Measurements from ENCODE around the gene TOB2. TPM values are rescaled to one million over a fixed set of nuclear protein-coding genes. Genes with fewer than 3 reads are reported as not detected.
"Not testable (repeated sequence)": the region's sequence is repeated elsewhere in the genome, so short reads cannot be mapped to it uniquely, and the experiment has no call there.

The TOB2 gene
- total RNA-seq, 2 donors from 2014 or later: 38.5 to 40.8 TPM

- Mint-ChIP-seq H3K36me3 (ENCODE audit: low read depth) (peaks cover 48% of the 10 kb centered on the region), H3K27me3 (no peaks in the 10 kb centered on the region), H3K27ac (peak overlapping the region; percentile 66), H3K9me3 (no peaks in the 10 kb centered on the region), H3K4me3 (peak overlapping the region; percentile 48), H3K4me1 (peaks cover 13% of the 10 kb centered on the region)
- peak; percentile 95 for ATAC-seq (replicated peaks)
Measured at GRCh38 chr22:41425660-41426365, 20.8 kb downstream of the TOB2 start.

GRCh38 chr22:41418717-41419116 is 27.9 kb downstream of the TOB2 start:
- Mint-ChIP-seq H3K27ac (no peak overlapping the region), H3K9me3 (no peaks in the 10 kb centered on the region), H3K4me1 (peaks cover 3% of the 10 kb centered on the region), H3K4me3 (no peak overlapping the region), H3K27me3 (no peaks in the 10 kb centered on the region), H3K36me3 (ENCODE audit: low read depth) (peaks cover 21% of the 10 kb centered on the region)
- ATAC-seq (replicated peaks): no peak

GRCh38 chr22:41417622-41418390 is 28.8 kb downstream of the TOB2 start:
- H3K27ac Mint-ChIP-seq: no peak overlapping the region
- ATAC-seq (replicated peaks): no peak
- H3K4me3 Mint-ChIP-seq: no peak overlapping the region

DNA sequence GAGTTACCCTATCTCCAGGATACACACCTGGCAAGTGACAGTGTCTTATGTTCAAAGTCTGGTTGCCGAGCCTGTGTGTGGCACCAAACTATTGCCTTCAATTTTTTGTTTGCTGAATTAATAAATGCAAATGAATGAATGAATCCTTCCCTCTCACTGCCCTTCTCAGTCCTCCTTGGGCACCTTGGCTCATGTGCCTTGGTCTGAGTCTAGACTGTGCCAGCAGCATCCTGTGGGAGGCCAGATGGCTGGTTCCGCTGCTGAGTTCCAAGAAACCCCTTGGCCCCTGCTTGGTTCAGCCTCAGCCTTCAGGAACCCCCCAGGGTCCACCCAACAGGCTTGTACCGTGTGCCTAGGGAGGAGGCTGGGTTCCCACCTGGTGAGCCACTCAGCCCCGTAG is 31.0 kb downstream of the TOB2 start:
- peaks cover 9% of the 10 kb centered on the region for H3K36me3 Mint-ChIP-seq (ENCODE audit: low read depth)
- peak overlapping the region; percentile 98 for H3K27ac Mint-ChIP-seq
- no peak for ATAC-seq (replicated peaks)
- H3K9me3 Mint-ChIP-seq: no peaks in the 10 kb centered on the region
- H3K27me3 Mint-ChIP-seq: no peaks in the 10 kb centered on the region
- H3K4me1 Mint-ChIP-seq: peaks cover 8% of the 10 kb centered on the region
- H3K4me3 Mint-ChIP-seq: peak overlapping the region; percentile 97

More at GRCh38 chr22:41417622-41418390, 28.8 kb downstream of the TOB2 start:
- Mint-ChIP-seq H3K36me3 (ENCODE audit: low read depth) (peaks cover 15% of the 10 kb centered on the region), H3K27me3 (no peaks in the 10 kb centered on the region), H3K9me3 (no peaks in the 10 kb centered on the region), H3K4me1 (peaks cover 3% of the 10 kb centered on the region)

- Mint-ChIP-seq H3K27ac (peak overlapping the region; percentile 44), H3K4me3 (peak overlapping the region; percentile 12), H3K36me3 (ENCODE audit: low read depth) (peaks cover 9% of the 10 kb centered on the region), H3K9me3 (no peaks in the 10 kb centered on the region), H3K4me1 (peaks cover 8% of the 10 kb centered on the region), H3K27me3 (no peaks in the 10 kb centered on the region)
- ATAC-seq (replicated peaks): no peak
Measured at GRCh38 chr22:41411021-41411851, 35.4 kb downstream of the TOB2 start.

GRCh38 chr22:41410311-41410751 is 36.3 kb downstream of the TOB2 start:
- no peaks in the 10 kb centered on the region for H3K9me3 Mint-ChIP-seq
- H3K4me1 Mint-ChIP-seq: peaks cover 5% of the 10 kb centered on the region
- peaks cover 9% of the 10 kb centered on the region for H3K36me3 Mint-ChIP-seq (ENCODE audit: low read depth)
- H3K4me3 Mint-ChIP-seq: no peak overlapping the region
- H3K27ac Mint-ChIP-seq: peak overlapping the region; percentile 67
- no peaks in the 10 kb centered on the region for H3K27me3 Mint-ChIP-seq
- no peak for ATAC-seq (replicated peaks)

GRCh38 chr22:41408665-41409064 is 37.9 kb downstream of the TOB2 start:
- Mint-ChIP-seq H3K27ac (no peak overlapping the region), H3K4me3 (no peak overlapping the region), H3K9me3 (no peaks in the 10 kb centered on the region), H3K36me3 (ENCODE audit: low read depth) (no peaks in the 10 kb centered on the region), H3K4me1 (peaks cover 8% of the 10 kb centered on the region), H3K27me3 (no peaks in the 10 kb centered on the region)
- ATAC-seq (replicated peaks): no peak

DNA sequence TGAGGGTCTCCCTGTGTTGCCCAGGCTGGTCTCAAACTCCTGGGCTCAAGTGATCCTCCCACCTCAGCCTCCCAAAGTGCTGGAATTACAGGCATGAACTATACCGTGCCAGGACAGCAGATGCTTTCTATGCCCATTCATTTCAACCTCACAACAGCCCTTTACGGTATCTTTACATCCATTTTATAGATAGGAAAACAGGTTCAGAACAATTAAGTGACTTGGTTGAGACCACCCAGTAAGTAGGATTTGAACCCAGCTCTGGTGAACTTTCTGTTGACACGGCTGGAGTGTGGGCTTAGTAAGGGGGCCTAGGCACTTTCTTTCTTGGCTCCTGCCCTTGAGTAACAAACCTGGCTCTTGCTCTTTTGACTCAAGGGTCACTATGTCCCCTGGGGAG is 39.2 kb downstream of the TOB2 start:
- no peak for ATAC-seq (replicated peaks)
- no peaks in the 10 kb centered on the region for H3K9me3 Mint-ChIP-seq
- peak overlapping the region; percentile 70 for H3K27ac Mint-ChIP-seq
- peaks cover 10% of the 10 kb centered on the region for H3K4me1 Mint-ChIP-seq
- H3K36me3 Mint-ChIP-seq (ENCODE audit: low read depth): no peaks in the 10 kb centered on the region
- H3K27me3 Mint-ChIP-seq: no peaks in the 10 kb centered on the region
- no peak overlapping the region for H3K4me3 Mint-ChIP-seq

DNA sequence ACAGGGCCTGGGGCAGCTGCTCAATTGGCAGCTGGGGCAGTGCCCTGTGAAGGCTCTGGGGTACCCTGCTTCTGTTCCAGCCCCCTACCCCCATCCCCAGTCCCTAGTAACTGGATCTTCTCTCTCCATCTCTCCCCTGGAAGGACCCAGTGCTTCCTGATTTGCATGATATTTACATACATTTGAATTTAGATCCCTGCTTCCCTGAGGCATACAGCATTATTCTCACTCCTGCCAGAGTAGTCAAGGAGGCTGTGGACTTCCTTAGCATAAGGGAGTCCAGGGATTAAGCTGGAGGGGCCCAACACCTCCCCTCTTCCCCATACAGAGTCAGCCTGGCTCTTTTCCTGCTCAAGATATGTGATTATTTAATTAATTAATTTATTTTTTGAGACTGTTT is 40.2 kb downstream of the TOB2 start:
- no peaks in the 10 kb centered on the region for H3K36me3 Mint-ChIP-seq (ENCODE audit: low read depth)
- no peaks in the 10 kb centered on the region for H3K27me3 Mint-ChIP-seq
- ATAC-seq (replicated peaks): no peak
- peaks cover 6% of the 10 kb centered on the region for H3K4me1 Mint-ChIP-seq
- H3K4me3 Mint-ChIP-seq: peak overlapping the region; percentile 41
- H3K27ac Mint-ChIP-seq: peak overlapping the region; percentile 70
- H3K9me3 Mint-ChIP-seq: no peaks in the 10 kb centered on the region

DNA sequence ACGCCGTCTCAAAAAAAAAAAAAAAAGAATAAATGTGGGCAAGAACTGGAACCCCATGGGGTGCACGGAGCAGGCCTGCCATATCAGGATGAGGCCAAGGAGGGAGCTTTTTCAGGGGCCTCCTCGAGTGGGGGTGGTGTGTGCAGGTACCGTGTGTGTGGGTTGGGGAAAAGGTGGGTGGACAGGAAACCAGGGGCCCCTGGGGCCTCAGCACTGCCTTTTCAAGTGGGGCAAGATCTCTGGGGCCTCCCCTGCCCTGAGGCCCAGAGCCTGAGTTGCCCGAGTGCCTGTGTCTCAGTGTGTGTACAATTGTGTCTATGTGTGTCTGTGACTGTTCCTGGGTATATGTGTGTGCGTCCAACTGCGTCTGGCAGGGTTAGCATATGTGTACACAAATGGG is 41.0 kb downstream of the TOB2 start:
- peak; percentile 32 for ATAC-seq (replicated peaks)
- Mint-ChIP-seq H3K4me1 (peaks cover 5% of the 10 kb centered on the region), H3K27me3 (no peaks in the 10 kb centered on the region), H3K36me3 (ENCODE audit: low read depth) (no peaks in the 10 kb centered on the region), H3K9me3 (no peaks in the 10 kb centered on the region), H3K4me3 (peak overlapping the region; percentile 41), H3K27ac (peak overlapping the region; percentile 70)

- no peaks in the 10 kb centered on the region for H3K27me3 Mint-ChIP-seq
- H3K36me3 Mint-ChIP-seq (ENCODE audit: low read depth): no peaks in the 10 kb centered on the region
- H3K9me3 Mint-ChIP-seq: no peaks in the 10 kb centered on the region
- peak overlapping the region; percentile 40 for H3K4me3 Mint-ChIP-seq
- H3K27ac Mint-ChIP-seq: peak overlapping the region; percentile 57
- peak; percentile 99 for ATAC-seq (replicated peaks)
- H3K4me1 Mint-ChIP-seq: peaks cover 5% of the 10 kb centered on the region
Measured at GRCh38 chr22:41403532-41404318, 42.9 kb downstream of the TOB2 start.

- H3K36me3 Mint-ChIP-seq (ENCODE audit: low read depth); H3K9me3 Mint-ChIP-seq; H3K4me3 Mint-ChIP-seq; ATAC-seq (replicated peaks); H3K4me1 Mint-ChIP-seq; H3K27me3 Mint-ChIP-seq; H3K27ac Mint-ChIP-seq: not testable (repeated sequence)
Measured at GRCh38 chr22:41402851-41403250, 43.8 kb downstream of the TOB2 start.

- H3K4me3 Mint-ChIP-seq: no peak overlapping the region
- peaks cover 5% of the 10 kb centered on the region for H3K4me1 Mint-ChIP-seq
- no peak for ATAC-seq (replicated peaks)
- H3K36me3 Mint-ChIP-seq (ENCODE audit: low read depth): no peaks in the 10 kb centered on the region
- H3K27ac Mint-ChIP-seq: no peak overlapping the region
- no peaks in the 10 kb centered on the region for H3K9me3 Mint-ChIP-seq
- H3K27me3 Mint-ChIP-seq: no peaks in the 10 kb centered on the region
Measured at GRCh38 chr22:41401781-41402648, 44.6 kb downstream of the TOB2 start.

Data from activated T-helper 17 cell treated with anti-CD3 and anti-CD28 coated beads, Interleukin-2, amount 50 U/mL, for 72 hours (primary cell).